Spleen (tissue), 7 donors: ENCODE measurements around the gene RRM1.

Source experiments
- CTCF ChIP-seq, 11 experiments: fragments of 200-600 bp in 7 of 11; fragments of 450-650 bp in 4 of 11; sonication (generic) in 4 of 11; IDR thresholded peaks in 8 of 11; conservative IDR thresholded peaks in 3 of 11; 1 replicate in 7 of 11; 2 replicates in 4 of 11; pipeline versions ENCODE4 v1.4.0 to v1.8.0; 2016 to 2021; ENCODE audit warnings: antibody characterized with exemption in 11 of 11, inconsistent platforms in 4 of 11, mild to moderate bottlenecking in 1 of 11
- POLR2A ChIP-seq, 3 donors: fragments of 450-650 bp; IDR thresholded peaks; one replicate each; pipeline ENCODE4 v1.5.1; 2017; ENCODE audit warnings: antibody characterized with exemption in 3 of 3, mild to moderate bottlenecking in 1 of 3
- POLR2AphosphoS5 ChIP-seq, 3 donors: sonication (generic); formaldehyde crosslinking; IDR thresholded peaks; one replicate each; pipeline ENCODE4 v1.5.1; 2017; ENCODE audit warnings: antibody characterized with exemption in 3 of 3
- donor health status: DM: no; HTN: no; CAD: no; lungs with moderate emphysema.
- donor health status: DM: no; HTN: no; CAD: no.
- donor health status: DM: no; HTN: no; CAD: no.

- TF ChIP-seq CTCF (IDR thresholded peaks at IDR 0.05 in 8 of 11, conservative IDR thresholded peaks at IDR 0.05 in 3 of 11) (no peak), POLR2A (IDR thresholded peaks at IDR 0.05) (no peak), POLR2AphosphoS5 (IDR thresholded peaks at IDR 0.05) (no peak)
Measured at GRCh38 chr11:4071914-4072313, 22.7 kb upstream of the RRM1 start.
